KMS-11 (cell line): ENCODE results near the gene LRGUK.
A peak's percentile ranks its signal among the peaks of the same experiment; 100 is the strongest.

ENCODE experiments used
- H2AFZ ChIP-seq: fragments of 200-600 bp; sonication (generic); 2 replicates; pipeline ENCODE4 v1.6.1; 2016; ENCODE audit warnings: antibody characterized with exemption, mixed run types, low read depth
- H3K27ac ChIP-seq: fragments of 200-600 bp; sonication (generic); 2 replicates; pipeline ENCODE4 v1.6.1; 2016; ENCODE audit warnings: mild to moderate bottlenecking, mixed run types
- H3K27me3 ChIP-seq: fragments of 200-600 bp; sonication (generic); 2 replicates; pipeline ENCODE4 v1.6.1; 2017; ENCODE audit warnings: mild to moderate bottlenecking, low read depth, mixed run types, moderate library complexity; ENCODE audit not compliant: insufficient read depth
- H3K36me3 ChIP-seq: fragments of 200-600 bp; sonication (generic); 2 replicates; pipeline ENCODE4 v1.6.1; 2017; ENCODE audit warnings: mild to moderate bottlenecking, mixed run types; ENCODE audit not compliant: insufficient read depth
- H3K4me1 ChIP-seq: fragments of 200-600 bp; sonication (generic); 2 replicates; pipeline ENCODE4 v1.6.1; 2016; ENCODE audit warnings: mild to moderate bottlenecking, low read depth, mixed run types; ENCODE audit not compliant: poor library complexity, severe bottlenecking
- H3K4me2 ChIP-seq: fragments of 200-600 bp; sonication (generic); 2 replicates; pipeline ENCODE4 v1.7.0; 2016; ENCODE audit warnings: mild to moderate bottlenecking, mixed run types
- H3K4me3 ChIP-seq: fragments of 200-600 bp; sonication (generic); IDR thresholded peaks from 2 replicates; pipeline ENCODE4 v1.6.1; 2017; ENCODE audit warnings: low read depth, low read length, mixed read lengths; ENCODE audit not compliant: insufficient read depth
- H3K79me2 ChIP-seq: fragments of 200-600 bp; sonication (generic); 2 replicates; pipeline ENCODE4 v1.6.1; 2016; ENCODE audit warnings: low read depth, mixed run types; ENCODE audit not compliant: insufficient read depth
- H3K9ac ChIP-seq: fragments of 200-600 bp; sonication (generic); 2 replicates; pipeline ENCODE4 v1.6.1; 2016; ENCODE audit warnings: mild to moderate bottlenecking, mixed run types
- H4K20me1 ChIP-seq: fragments of 200-600 bp; sonication (generic); 2 replicates; pipeline ENCODE4 v1.6.1; 2016; ENCODE audit warnings: mild to moderate bottlenecking, mixed run types; ENCODE audit not compliant: insufficient read depth
- TF ChIP-seq, protein P1 (sequence below): fragments of 200-600 bp; sonication (generic); conservative IDR thresholded peaks from 2 replicates; pipeline ENCODE4 v1.6.1; 2017; ENCODE audit warnings: low read depth, mild to moderate bottlenecking, antibody characterized with exemption, low read length, moderate library complexity, mixed read lengths

The LRGUK gene

GRCh38 chr7:134284011-134284410 is 156.9 kb downstream of the LRGUK start:
- Histone ChIP-seq H4K20me1 (no peaks in the 10 kb centered on the region), H3K27me3 (no peaks in the 10 kb centered on the region), H2AFZ (no peak overlapping the region), H3K9ac (no peak overlapping the region), H3K36me3 (no peaks in the 10 kb centered on the region), H3K4me3 (no peak overlapping the region), H3K4me2 (no peak overlapping the region), H3K4me1 (peaks cover 18% of the 10 kb centered on the region), H3K79me2 (no peaks in the 10 kb centered on the region), H3K27ac (no peak overlapping the region)
- TF ChIP-seq, protein P1, sequence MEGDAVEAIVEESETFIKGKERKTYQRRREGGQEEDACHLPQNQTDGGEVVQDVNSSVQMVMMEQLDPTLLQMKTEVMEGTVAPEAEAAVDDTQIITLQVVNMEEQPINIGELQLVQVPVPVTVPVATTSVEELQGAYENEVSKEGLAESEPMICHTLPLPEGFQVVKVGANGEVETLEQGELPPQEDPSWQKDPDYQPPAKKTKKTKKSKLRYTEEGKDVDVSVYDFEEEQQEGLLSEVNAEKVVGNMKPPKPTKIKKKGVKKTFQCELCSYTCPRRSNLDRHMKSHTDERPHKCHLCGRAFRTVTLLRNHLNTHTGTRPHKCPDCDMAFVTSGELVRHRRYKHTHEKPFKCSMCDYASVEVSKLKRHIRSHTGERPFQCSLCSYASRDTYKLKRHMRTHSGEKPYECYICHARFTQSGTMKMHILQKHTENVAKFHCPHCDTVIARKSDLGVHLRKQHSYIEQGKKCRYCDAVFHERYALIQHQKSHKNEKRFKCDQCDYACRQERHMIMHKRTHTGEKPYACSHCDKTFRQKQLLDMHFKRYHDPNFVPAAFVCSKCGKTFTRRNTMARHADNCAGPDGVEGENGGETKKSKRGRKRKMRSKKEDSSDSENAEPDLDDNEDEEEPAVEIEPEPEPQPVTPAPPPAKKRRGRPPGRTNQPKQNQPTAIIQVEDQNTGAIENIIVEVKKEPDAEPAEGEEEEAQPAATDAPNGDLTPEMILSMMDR: no peak

DNA sequence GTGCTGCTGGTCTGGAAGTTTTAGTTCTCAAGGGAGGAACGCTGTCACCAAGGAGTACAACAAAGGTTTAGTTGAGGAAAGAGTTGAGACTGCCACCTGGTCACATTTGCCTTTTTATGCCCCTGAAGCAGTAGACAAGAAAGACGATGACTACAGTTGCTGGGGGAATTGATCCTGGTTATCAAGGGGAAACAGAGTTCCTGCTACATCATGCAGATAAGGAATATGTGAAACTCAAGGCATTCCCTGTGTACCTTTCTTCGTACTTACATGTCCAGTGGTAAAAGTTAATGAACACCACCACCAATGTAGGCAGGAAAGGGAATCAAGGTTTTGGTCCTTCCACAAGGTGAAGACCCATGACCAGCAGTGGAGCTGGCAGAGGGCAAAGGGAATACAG is 157.8 kb downstream of the LRGUK start:
- H3K79me2 ChIP-seq: no peaks in the 10 kb centered on the region
- H3K36me3 ChIP-seq: no peaks in the 10 kb centered on the region
- no peak overlapping the region for H3K27ac ChIP-seq
- H3K27me3 ChIP-seq: no peaks in the 10 kb centered on the region
- no peak overlapping the region for H3K4me3 ChIP-seq
- no peak overlapping the region for H3K4me2 ChIP-seq
- H3K4me1 ChIP-seq: peaks cover 28% of the 10 kb centered on the region
- TF ChIP-seq, protein P1: no peak
- H2AFZ ChIP-seq: no peak overlapping the region
- H3K9ac ChIP-seq: no peak overlapping the region
- H4K20me1 ChIP-seq: no peaks in the 10 kb centered on the region

GRCh38 chr7:134287916-134288659 is 160.9 kb downstream of the LRGUK start:
- H3K79me2 ChIP-seq: no peaks in the 10 kb centered on the region
- peak overlapping the region; percentile 51; the same call in 1 of the 2 replicates for H3K27ac ChIP-seq
- no peaks in the 10 kb centered on the region for H3K27me3 ChIP-seq
- no peak overlapping the region; the same call in 1 of the 2 replicates for H3K9ac ChIP-seq
- H2AFZ ChIP-seq: no peak overlapping the region
- no peaks in the 10 kb centered on the region for H3K36me3 ChIP-seq
- H3K4me1 ChIP-seq: peaks cover 37% of the 10 kb centered on the region
- no peaks in the 10 kb centered on the region for H4K20me1 ChIP-seq
- no peak overlapping the region for H3K4me3 ChIP-seq
- H3K4me2 ChIP-seq: peak overlapping the region; percentile 38; the same call in 1 of the 2 replicates
- TF ChIP-seq, protein P1: no peak

DNA sequence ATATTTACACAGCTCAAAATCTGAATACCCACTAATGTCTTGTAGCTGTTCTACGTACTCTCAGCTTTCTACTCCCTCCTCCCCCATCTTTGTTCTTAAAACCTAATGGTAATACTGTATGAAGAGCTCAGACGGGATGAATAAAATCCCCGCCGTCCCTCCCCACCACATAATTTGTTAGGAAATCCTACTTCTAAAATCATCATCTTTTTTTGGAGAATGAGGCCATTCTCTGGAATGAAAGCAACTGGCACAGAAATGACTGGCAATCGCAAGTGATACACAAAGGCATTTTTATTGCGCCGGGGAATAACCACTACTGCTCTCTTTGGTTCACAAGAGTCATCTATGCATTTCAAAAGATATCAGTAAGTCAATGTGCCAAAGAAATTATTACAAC is 162.3 kb downstream of the LRGUK start:
- H3K4me2 ChIP-seq: peak overlapping the region; percentile 38; the same call in 1 of the 2 replicates
- H3K36me3 ChIP-seq: no peaks in the 10 kb centered on the region
- peaks cover 37% of the 10 kb centered on the region for H3K4me1 ChIP-seq
- no peak overlapping the region for H3K9ac ChIP-seq
- H3K27ac ChIP-seq: peak overlapping the region; percentile 51; the same call in 1 of the 2 replicates
- TF ChIP-seq, protein P1: no peak
- H2AFZ ChIP-seq: no peak overlapping the region
- H3K27me3 ChIP-seq: no peaks in the 10 kb centered on the region
- H3K79me2 ChIP-seq: no peaks in the 10 kb centered on the region
- no peaks in the 10 kb centered on the region for H4K20me1 ChIP-seq
- H3K4me3 ChIP-seq: no peak overlapping the region
